ENCODE results near the gene ADCY3.

Gene ADCY3

GRCh38 chr2:24832073-24832461, 88.0 kb downstream of the ADCY3 start:
- Histone ChIP-seq H3K9me3 (ENCODE audit: control insufficient read depth, insufficient read depth, low read length) (no peaks in the 10 kb centered on the region), H3K4me3 (ENCODE audit: low read depth, low read length) (no peak overlapping the region), H3K36me3 (ENCODE audit: control insufficient read depth, insufficient read depth, low read length) (peaks cover 27% of the 10 kb centered on the region), H3K27me3 (ENCODE audit: control insufficient read depth, insufficient read depth, low read length) (no peaks in the 10 kb centered on the region), H3K9ac (ENCODE audit: low read depth, low read length) (peak overlapping the region; percentile 24), H3K4me1 (ENCODE audit: control insufficient read depth, insufficient read depth, low read length) (peaks cover 11% of the 10 kb centered on the region)

- no peak overlapping the region for H3K9ac ChIP-seq (ENCODE audit: low read depth, low read length)
- no peaks in the 10 kb centered on the region for H3K27me3 ChIP-seq (ENCODE audit: control insufficient read depth, insufficient read depth, low read length)
- peaks cover 11% of the 10 kb centered on the region for H3K4me1 ChIP-seq (ENCODE audit: control insufficient read depth, insufficient read depth, low read length)
- H3K9me3 ChIP-seq (ENCODE audit: control insufficient read depth, insufficient read depth, low read length): no peaks in the 10 kb centered on the region
- no peak overlapping the region for H3K4me3 ChIP-seq (ENCODE audit: low read depth, low read length)
- peaks cover 23% of the 10 kb centered on the region for H3K36me3 ChIP-seq (ENCODE audit: control insufficient read depth, insufficient read depth, low read length)
Measured at GRCh38 chr2:24831221-24832072, 88.6 kb downstream of the ADCY3 start.

- no peaks in the 10 kb centered on the region for H3K27me3 ChIP-seq (ENCODE audit: control insufficient read depth, insufficient read depth, low read length)
- peaks cover 23% of the 10 kb centered on the region for H3K36me3 ChIP-seq (ENCODE audit: control insufficient read depth, insufficient read depth, low read length)
- no peak overlapping the region for H3K4me3 ChIP-seq (ENCODE audit: low read depth, low read length)
- peaks cover 11% of the 10 kb centered on the region for H3K4me1 ChIP-seq (ENCODE audit: control insufficient read depth, insufficient read depth, low read length)
- no peaks in the 10 kb centered on the region for H3K9me3 ChIP-seq (ENCODE audit: control insufficient read depth, insufficient read depth, low read length)
- no peak overlapping the region for H3K9ac ChIP-seq (ENCODE audit: low read depth, low read length)
Measured at GRCh38 chr2:24830786-24831185, 89.3 kb downstream of the ADCY3 start.

GRCh38 chr2:24830351-24830750, 89.7 kb downstream of the ADCY3 start:
- peaks cover 11% of the 10 kb centered on the region for H3K4me1 ChIP-seq (ENCODE audit: control insufficient read depth, insufficient read depth, low read length)
- H3K27me3 ChIP-seq (ENCODE audit: control insufficient read depth, insufficient read depth, low read length): no peaks in the 10 kb centered on the region
- no peaks in the 10 kb centered on the region for H3K9me3 ChIP-seq (ENCODE audit: control insufficient read depth, insufficient read depth, low read length)
- H3K36me3 ChIP-seq (ENCODE audit: control insufficient read depth, insufficient read depth, low read length): peaks cover 23% of the 10 kb centered on the region
- no peak overlapping the region for H3K9ac ChIP-seq (ENCODE audit: low read depth, low read length)
- H3K4me3 ChIP-seq (ENCODE audit: low read depth, low read length): no peak overlapping the region

GRCh38 chr2:24828238-24828996, 91.6 kb downstream of the ADCY3 start:
- H3K4me3 ChIP-seq (ENCODE audit: low read depth, low read length): no peak overlapping the region
- no peaks in the 10 kb centered on the region for H3K9me3 ChIP-seq (ENCODE audit: control insufficient read depth, insufficient read depth, low read length)
- no peaks in the 10 kb centered on the region for H3K27me3 ChIP-seq (ENCODE audit: control insufficient read depth, insufficient read depth, low read length)
- H3K9ac ChIP-seq (ENCODE audit: low read depth, low read length): no peak overlapping the region
- peaks cover 19% of the 10 kb centered on the region for H3K36me3 ChIP-seq (ENCODE audit: control insufficient read depth, insufficient read depth, low read length)
- peaks cover 8% of the 10 kb centered on the region for H3K4me1 ChIP-seq (ENCODE audit: control insufficient read depth, insufficient read depth, low read length)

- peaks cover 9% of the 10 kb centered on the region for H3K4me1 ChIP-seq (ENCODE audit: control insufficient read depth, insufficient read depth, low read length)
- no peak overlapping the region for H3K9ac ChIP-seq (ENCODE audit: low read depth, low read length)
- H3K36me3 ChIP-seq (ENCODE audit: control insufficient read depth, insufficient read depth, low read length): peaks cover 28% of the 10 kb centered on the region
- no peaks in the 10 kb centered on the region for H3K27me3 ChIP-seq (ENCODE audit: control insufficient read depth, insufficient read depth, low read length)
- no peak overlapping the region for H3K4me3 ChIP-seq (ENCODE audit: low read depth, low read length)
- H3K9me3 ChIP-seq (ENCODE audit: control insufficient read depth, insufficient read depth, low read length): no peaks in the 10 kb centered on the region
Measured at GRCh38 chr2:24827321-24828237, 92.5 kb downstream of the ADCY3 start.

GRCh38 chr2:24826773-24827145, 93.3 kb downstream of the ADCY3 start:
- peaks cover 11% of the 10 kb centered on the region for H3K4me1 ChIP-seq (ENCODE audit: control insufficient read depth, insufficient read depth, low read length)
- no peaks in the 10 kb centered on the region for H3K27me3 ChIP-seq (ENCODE audit: control insufficient read depth, insufficient read depth, low read length)
- no peaks in the 10 kb centered on the region for H3K9me3 ChIP-seq (ENCODE audit: control insufficient read depth, insufficient read depth, low read length)
- no peak overlapping the region for H3K4me3 ChIP-seq (ENCODE audit: low read depth, low read length)
- H3K36me3 ChIP-seq (ENCODE audit: control insufficient read depth, insufficient read depth, low read length): peaks cover 28% of the 10 kb centered on the region
- H3K9ac ChIP-seq (ENCODE audit: low read depth, low read length): no peak overlapping the region

GRCh38 chr2:24825883-24826772, 93.9 kb downstream of the ADCY3 start:
- Histone ChIP-seq H3K9ac (ENCODE audit: low read depth, low read length) (no peak overlapping the region), H3K36me3 (ENCODE audit: control insufficient read depth, insufficient read depth, low read length) (peaks cover 25% of the 10 kb centered on the region)

GRCh38 chr2:24824966-24825882, 94.8 kb downstream of the ADCY3 start:
- no peaks in the 10 kb centered on the region for H3K27me3 ChIP-seq (ENCODE audit: control insufficient read depth, insufficient read depth, low read length)
- H3K9ac ChIP-seq (ENCODE audit: low read depth, low read length): no peak overlapping the region
- H3K4me1 ChIP-seq (ENCODE audit: control insufficient read depth, insufficient read depth, low read length): peaks cover 23% of the 10 kb centered on the region
- H3K36me3 ChIP-seq (ENCODE audit: control insufficient read depth, insufficient read depth, low read length): peaks cover 26% of the 10 kb centered on the region
- no peak overlapping the region for H3K4me3 ChIP-seq (ENCODE audit: low read depth, low read length)
- no peaks in the 10 kb centered on the region for H3K9me3 ChIP-seq (ENCODE audit: control insufficient read depth, insufficient read depth, low read length)

More at GRCh38 chr2:24825883-24826772, 93.9 kb downstream of the ADCY3 start:
- Histone ChIP-seq H3K4me3 (ENCODE audit: low read depth, low read length) (no peak overlapping the region), H3K9me3 (ENCODE audit: control insufficient read depth, insufficient read depth, low read length) (no peaks in the 10 kb centered on the region), H3K27me3 (ENCODE audit: control insufficient read depth, insufficient read depth, low read length) (no peaks in the 10 kb centered on the region), H3K4me1 (ENCODE audit: control insufficient read depth, insufficient read depth, low read length) (peaks cover 17% of the 10 kb centered on the region)

- H3K4me3 ChIP-seq (ENCODE audit: low read depth, low read length): no peak overlapping the region
- H3K9me3 ChIP-seq (ENCODE audit: control insufficient read depth, insufficient read depth, low read length): no peaks in the 10 kb centered on the region
- peaks cover 31% of the 10 kb centered on the region for H3K36me3 ChIP-seq (ENCODE audit: control insufficient read depth, insufficient read depth, low read length)
- peaks cover 23% of the 10 kb centered on the region for H3K4me1 ChIP-seq (ENCODE audit: control insufficient read depth, insufficient read depth, low read length)
- no peak overlapping the region for H3K9ac ChIP-seq (ENCODE audit: low read depth, low read length)
- H3K27me3 ChIP-seq (ENCODE audit: control insufficient read depth, insufficient read depth, low read length): no peaks in the 10 kb centered on the region
Measured at GRCh38 chr2:24824071-24824588, 95.9 kb downstream of the ADCY3 start.
